ENCODE results near the gene MTREX. TPM values are rescaled to one million over a fixed set of nuclear protein-coding genes. Genes with fewer than 3 reads are reported as not detected.
A peak's percentile ranks its signal among the peaks of the same experiment; 100 is the strongest.

MTREX gene
- total RNA-seq, 1 donor from 2014 or later = 45.3 TPM

DNA sequence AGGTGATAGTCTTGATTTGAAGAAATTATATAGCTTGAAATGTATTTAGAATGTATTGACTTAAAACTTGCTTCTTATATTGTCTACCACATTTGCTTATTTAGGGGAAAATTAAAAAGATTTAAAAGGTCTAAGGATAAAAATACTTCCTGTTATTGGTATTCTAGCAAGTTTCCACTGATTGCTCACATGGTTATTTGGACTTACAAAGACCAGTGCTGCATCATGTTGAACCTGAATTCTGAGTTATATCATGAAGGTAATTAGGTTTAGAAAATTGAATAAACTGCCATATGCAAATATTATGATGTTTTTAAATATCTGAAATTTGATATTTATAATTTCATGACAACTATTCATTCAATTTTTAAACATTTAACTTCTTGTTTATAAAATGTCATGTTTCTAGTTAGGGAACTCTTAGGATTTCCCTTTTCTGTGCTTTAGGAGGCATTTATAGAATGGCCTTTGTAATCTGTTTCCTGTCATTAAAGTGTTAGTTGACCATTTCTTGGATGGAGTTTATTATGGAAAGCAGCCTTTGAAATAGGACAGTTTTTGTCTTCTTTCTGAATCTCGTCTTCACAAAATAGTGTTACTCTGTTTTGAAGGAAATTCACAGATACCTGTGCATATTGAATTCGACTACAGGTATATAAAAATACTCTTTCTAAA is 85.8 kb downstream of the MTREX start:
- Mint-ChIP-seq H3K4me3 (ENCODE audit: unreplicated experiment) (no peak overlapping the region), H3K4me1 (ENCODE audit: low read depth) (no peaks in the 10 kb centered on the region), H3K36me3 (ENCODE audit: low read depth) (peaks cover 10% of the 10 kb centered on the region), H3K27ac (ENCODE audit: unreplicated experiment) (no peak overlapping the region), H3K27me3 (ENCODE audit: low read depth) (no peaks in the 10 kb centered on the region), H3K9me3 (ENCODE audit: low read depth) (no peaks in the 10 kb centered on the region)
- TF ChIP-seq, protein P1, sequence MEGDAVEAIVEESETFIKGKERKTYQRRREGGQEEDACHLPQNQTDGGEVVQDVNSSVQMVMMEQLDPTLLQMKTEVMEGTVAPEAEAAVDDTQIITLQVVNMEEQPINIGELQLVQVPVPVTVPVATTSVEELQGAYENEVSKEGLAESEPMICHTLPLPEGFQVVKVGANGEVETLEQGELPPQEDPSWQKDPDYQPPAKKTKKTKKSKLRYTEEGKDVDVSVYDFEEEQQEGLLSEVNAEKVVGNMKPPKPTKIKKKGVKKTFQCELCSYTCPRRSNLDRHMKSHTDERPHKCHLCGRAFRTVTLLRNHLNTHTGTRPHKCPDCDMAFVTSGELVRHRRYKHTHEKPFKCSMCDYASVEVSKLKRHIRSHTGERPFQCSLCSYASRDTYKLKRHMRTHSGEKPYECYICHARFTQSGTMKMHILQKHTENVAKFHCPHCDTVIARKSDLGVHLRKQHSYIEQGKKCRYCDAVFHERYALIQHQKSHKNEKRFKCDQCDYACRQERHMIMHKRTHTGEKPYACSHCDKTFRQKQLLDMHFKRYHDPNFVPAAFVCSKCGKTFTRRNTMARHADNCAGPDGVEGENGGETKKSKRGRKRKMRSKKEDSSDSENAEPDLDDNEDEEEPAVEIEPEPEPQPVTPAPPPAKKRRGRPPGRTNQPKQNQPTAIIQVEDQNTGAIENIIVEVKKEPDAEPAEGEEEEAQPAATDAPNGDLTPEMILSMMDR (IDR thresholded peaks at IDR 0.05) = no peak
- no peak for DNase-seq (ENCODE audit: low spot score)

DNA sequence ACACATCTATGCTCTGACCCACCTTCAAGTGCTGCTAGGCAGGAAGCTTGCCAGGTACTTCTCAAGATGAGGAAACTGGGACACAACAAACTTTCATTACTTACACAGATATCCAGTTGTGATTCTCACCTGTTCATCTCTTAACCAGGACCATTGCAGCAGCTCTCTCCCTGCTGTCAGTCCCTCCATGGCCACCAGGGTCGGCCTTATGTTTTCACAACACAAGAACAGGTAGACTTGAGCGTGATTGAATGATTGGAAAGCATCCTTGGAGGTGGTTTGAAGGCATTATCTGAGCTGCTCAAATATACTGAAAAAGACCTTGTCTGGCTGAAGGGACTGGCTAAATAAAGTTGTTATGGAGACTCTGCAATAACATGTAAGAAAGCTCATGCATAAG is 94.4 kb downstream of the MTREX start:
- H3K27me3 Mint-ChIP-seq (ENCODE audit: low read depth) = no peaks in the 10 kb centered on the region
- DNase-seq (ENCODE audit: low spot score) = no peak
- no peak overlapping the region for H3K4me3 Mint-ChIP-seq (ENCODE audit: unreplicated experiment)
- H3K36me3 Mint-ChIP-seq (ENCODE audit: low read depth) = peaks cover 10% of the 10 kb centered on the region
- H3K4me1 Mint-ChIP-seq (ENCODE audit: low read depth) = no peaks in the 10 kb centered on the region
- H3K9me3 Mint-ChIP-seq (ENCODE audit: low read depth) = no peaks in the 10 kb centered on the region
- H3K27ac Mint-ChIP-seq (ENCODE audit: unreplicated experiment) = no peak overlapping the region
- TF ChIP-seq, protein P1 (IDR thresholded peaks at IDR 0.05) = peak; percentile 39

- Mint-ChIP-seq H3K27ac (ENCODE audit: unreplicated experiment) (no peak overlapping the region), H3K36me3 (ENCODE audit: low read depth) (peaks cover 5% of the 10 kb centered on the region), H3K4me3 (ENCODE audit: unreplicated experiment) (no peak overlapping the region), H3K9me3 (ENCODE audit: low read depth) (no peaks in the 10 kb centered on the region), H3K4me1 (ENCODE audit: low read depth) (peaks cover 3% of the 10 kb centered on the region), H3K27me3 (ENCODE audit: low read depth) (no peaks in the 10 kb centered on the region)
- TF ChIP-seq, protein P1 (IDR thresholded peaks at IDR 0.05) = no peak
- no peak for DNase-seq (ENCODE audit: low spot score)
Measured at GRCh38 chr5:55406292-55406691, 98.5 kb downstream of the MTREX start.

DNA sequence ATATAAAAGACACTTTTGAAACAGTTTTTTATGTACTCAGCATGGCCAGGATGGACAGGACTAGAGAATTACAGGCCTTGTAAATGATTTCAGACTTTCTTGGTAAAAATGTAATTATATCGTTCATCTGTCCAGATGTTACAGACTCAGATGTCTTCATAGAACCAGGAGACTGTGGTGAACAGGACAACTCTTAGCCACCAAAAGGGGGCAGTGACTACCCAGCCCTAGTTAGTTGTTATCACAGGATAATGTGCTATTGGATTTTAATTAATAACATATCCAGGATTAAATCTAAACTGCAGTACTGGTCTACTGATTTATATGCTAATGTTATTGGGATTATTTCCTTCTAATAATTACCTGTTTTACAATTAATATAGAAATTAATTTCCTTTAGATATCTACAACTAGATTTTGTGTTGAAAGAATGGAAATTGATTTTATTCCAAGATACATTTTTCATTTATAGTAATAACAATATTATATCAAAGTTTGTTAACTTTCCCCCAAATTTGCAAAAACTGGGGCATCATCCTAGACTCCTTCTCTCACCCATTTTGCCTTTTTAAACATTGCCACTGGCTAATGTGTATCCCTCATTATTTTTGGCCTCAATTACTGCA is 99.4 kb downstream of the MTREX start:
- no peaks in the 10 kb centered on the region for H3K9me3 Mint-ChIP-seq (ENCODE audit: low read depth)
- H3K4me1 Mint-ChIP-seq (ENCODE audit: low read depth) = peaks cover 3% of the 10 kb centered on the region
- no peaks in the 10 kb centered on the region for H3K27me3 Mint-ChIP-seq (ENCODE audit: low read depth)
- TF ChIP-seq, protein P1 (IDR thresholded peaks at IDR 0.05) = peak; percentile 95
- no peak overlapping the region for H3K4me3 Mint-ChIP-seq (ENCODE audit: unreplicated experiment)
- DNase-seq (ENCODE audit: low spot score) = no peak
- H3K27ac Mint-ChIP-seq (ENCODE audit: unreplicated experiment) = no peak overlapping the region
- peaks cover 6% of the 10 kb centered on the region for H3K36me3 Mint-ChIP-seq (ENCODE audit: low read depth)

- no peak for DNase-seq (ENCODE audit: low spot score)
- H3K4me1 Mint-ChIP-seq (ENCODE audit: low read depth) = peaks cover 3% of the 10 kb centered on the region
- no peaks in the 10 kb centered on the region for H3K9me3 Mint-ChIP-seq (ENCODE audit: low read depth)
- no peaks in the 10 kb centered on the region for H3K27me3 Mint-ChIP-seq (ENCODE audit: low read depth)
- no peak overlapping the region for H3K4me3 Mint-ChIP-seq (ENCODE audit: unreplicated experiment)
- H3K36me3 Mint-ChIP-seq (ENCODE audit: low read depth) = peaks cover 8% of the 10 kb centered on the region
- no peak overlapping the region for H3K27ac Mint-ChIP-seq (ENCODE audit: unreplicated experiment)
- TF ChIP-seq, protein P1 (IDR thresholded peaks at IDR 0.05) = no peak
Measured at GRCh38 chr5:55407984-55408383, 100.2 kb downstream of the MTREX start.

Measured in chondrocyte (in vitro differentiated cells).